A673 (cell line): ENCODE measurements around the gene DHX57.

Source experiments
- CTCF ChIP-seq: fragments of 300-800, 200-600 bp; sonication (generic); conservative IDR thresholded peaks from 2 replicates; pipeline ENCODE4 v1.5.1; 2017; ENCODE audit warnings: low read depth, mild to moderate bottlenecking, antibody characterized with exemption, low read length, moderate library complexity, mixed read lengths
- EZH2 ChIP-seq: fragments of 200-600 bp; sonication (generic); IDR thresholded peaks from 2 replicates; pipeline ENCODE4 v1.6.1; 2017; ENCODE audit warnings: borderline replicate concordance, low read depth, mild to moderate bottlenecking, mixed read lengths, antibody characterized with exemption, low read length; ENCODE audit not compliant: poor library complexity, severe bottlenecking

- TF ChIP-seq EZH2 (no peak), CTCF (no peak)
Measured at GRCh38 chr2:38907743-38908562, 32.2 kb upstream of the DHX57 start.
